B cell (primary cell): ENCODE measurements around the gene SAG.

ENCODE experiments used
- CTCF ChIP-seq: fragments of 200-600 bp; IDR thresholded peaks from one replicate; pipeline ENCODE4 v1.8.0; 2022; ENCODE audit warnings: antibody characterized with exemption, mild to moderate bottlenecking
- EZH2 ChIP-seq: IDR thresholded peaks from 2 replicates; pipeline ENCODE4 v1.6.1; 2012; ENCODE audit warnings: borderline replicate concordance, low read depth, mild to moderate bottlenecking, moderate library complexity, low read length; ENCODE audit not compliant: insufficient read depth, poor library complexity, severe bottlenecking

DNA sequence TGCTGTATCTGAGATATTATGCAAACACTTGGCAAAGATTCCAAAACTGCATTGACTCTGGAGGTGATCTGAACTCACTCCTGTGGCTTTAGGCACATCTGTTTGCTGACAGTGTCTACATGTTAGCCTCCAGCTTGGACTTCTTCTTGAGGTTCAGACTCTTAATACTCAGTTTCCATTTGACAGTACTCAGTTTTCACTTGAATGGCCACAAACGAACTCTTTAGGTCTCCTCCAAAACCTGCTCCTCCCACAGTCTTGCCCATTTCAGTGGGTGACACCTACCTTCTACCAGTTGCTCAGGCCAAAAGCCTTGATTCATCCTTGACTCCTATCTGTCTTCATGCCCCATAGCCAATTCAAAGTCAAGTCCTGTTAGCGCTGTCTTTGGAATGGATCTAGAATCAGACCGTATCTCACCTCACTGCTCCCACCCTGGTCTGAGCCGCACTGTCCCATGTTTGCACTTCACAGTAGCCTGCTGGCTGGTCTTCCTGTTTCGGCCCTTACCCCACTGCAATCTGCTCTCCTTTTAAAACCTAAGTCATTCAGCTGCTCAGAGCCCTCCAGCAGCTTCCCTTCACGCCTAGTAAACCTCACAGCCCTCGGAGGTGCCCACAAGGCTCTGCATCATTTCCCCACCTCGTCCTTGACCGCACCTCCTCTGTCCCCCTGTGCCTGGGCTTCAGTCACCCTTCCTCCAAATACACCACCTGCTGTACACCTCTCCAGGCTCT lies 45.6 kb upstream of the SAG start:
- TF ChIP-seq CTCF (no peak), EZH2 (no peak)
